Stimulated activated CD4-positive, alpha-beta T cell treated with anti-CD3 and anti-CD28 coated beads, TNF-alpha, amount 100 ng/mL, for 24 hours (primary cell): ENCODE measurements around the gene PIP4K2C.
"Not testable (repeated sequence)": the region's sequence is repeated elsewhere in the genome, so short reads cannot be mapped to it uniquely, and the experiment has no call there.

Experiments used
- DNase-seq, 3 experiments: peaks; one replicate each; pipeline ENCODE4 v3.0.0-alpha.2; 2020; ENCODE audit warnings: low read depth in 3 of 3

Gene PIP4K2C

DNA sequence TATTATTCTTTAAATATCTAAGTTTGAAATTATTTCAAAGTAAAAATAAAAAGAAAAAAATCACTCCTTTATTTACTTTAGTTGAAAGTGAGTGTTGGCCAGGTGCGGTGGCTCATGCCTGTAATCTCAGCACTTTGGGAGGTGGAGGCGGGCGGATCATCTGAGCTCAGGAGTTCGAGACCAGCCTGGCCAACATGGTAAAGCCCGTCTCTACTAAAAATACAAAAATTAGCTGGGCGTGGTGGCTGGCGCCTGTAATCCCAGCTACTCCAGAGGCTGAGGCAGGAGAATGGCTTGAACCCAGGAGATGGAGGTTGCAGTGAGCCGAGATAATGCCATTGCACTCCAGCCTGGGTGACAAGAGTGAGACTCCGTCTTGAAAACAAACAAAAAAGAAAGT, 45.7 kb downstream of the PIP4K2C start:
- not testable (repeated sequence) for DNase-seq

DNA sequence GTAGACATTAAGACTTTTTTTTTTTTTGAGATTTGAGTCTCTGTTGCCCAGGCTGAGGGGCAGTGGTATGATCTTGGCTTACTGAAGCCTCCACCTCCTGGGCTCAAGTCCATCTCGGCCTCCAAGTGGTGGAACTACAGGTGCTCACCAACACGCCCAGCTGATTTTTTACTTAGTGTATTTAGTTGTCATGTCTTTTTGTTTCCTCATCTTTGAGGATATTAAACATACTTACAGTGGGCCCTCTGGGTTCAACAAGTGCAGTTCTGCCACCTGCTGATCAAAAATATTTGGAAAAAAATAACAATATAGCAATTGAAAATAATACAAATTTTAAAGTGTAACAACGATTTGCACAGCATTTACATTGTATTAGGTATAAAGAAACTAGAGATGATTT, 46.4 kb downstream of the PIP4K2C start:
- no peak for DNase-seq

DNA sequence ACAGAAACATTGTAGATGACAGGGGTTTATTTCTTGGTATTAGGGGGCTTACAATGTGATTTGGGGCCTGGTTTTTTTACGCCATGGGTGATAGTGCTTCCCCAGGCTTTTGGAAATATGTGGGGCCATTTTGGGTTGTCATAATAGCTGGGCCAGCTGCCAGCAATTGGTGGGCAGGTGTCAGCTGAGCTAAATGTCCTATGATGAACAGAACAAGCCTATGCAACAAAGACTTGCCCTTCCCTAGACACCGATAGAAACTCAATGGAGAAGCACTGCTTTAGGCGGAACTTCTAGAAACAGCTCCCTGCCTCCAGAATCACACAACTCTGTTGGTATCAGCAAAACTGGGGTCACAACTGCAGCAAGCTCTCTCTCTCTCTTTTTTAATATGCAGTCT, 47.1 kb downstream of the PIP4K2C start:
- no peak for DNase-seq

DNA sequence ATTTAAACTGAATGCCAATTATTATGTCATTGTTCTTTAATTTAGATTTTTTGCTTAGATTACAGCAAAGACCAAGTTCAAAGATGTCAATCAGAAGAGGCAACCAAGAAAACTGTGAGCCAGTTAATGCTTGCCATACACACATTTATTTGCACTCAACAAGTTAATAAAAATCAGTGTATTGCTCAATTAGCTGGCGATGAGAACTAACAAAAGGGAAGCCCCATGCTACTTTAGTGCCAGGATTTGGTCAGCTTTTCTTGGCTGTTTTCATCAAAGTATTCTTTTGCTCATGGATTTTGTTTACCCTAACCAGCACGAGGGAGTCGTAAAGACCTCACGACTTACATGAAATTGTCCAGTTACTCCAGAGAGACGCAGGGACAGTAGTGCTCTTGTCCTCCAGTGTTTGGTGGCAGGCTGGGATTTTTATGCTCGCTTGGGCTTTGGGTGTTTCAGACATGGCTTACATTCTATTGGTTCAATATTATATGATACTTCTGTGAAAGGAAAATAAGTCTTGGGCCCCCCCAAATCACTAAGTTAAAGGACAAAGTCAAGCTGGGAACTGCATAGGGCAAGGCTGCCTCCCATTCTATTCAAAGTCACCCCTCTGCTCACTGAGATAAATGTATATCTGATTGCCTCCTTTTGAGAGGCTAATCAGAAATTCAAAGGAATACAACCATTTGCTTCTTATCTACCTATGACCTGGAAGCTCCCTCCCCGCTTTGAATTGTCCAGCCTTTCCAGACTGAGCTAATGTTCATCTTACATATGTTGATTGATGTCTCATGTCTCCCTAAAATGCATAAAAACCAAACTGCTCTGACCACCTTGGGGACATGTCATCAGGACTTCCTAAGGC, 49.4 kb downstream of the PIP4K2C start:
- DNase-seq, result no peak

DNA sequence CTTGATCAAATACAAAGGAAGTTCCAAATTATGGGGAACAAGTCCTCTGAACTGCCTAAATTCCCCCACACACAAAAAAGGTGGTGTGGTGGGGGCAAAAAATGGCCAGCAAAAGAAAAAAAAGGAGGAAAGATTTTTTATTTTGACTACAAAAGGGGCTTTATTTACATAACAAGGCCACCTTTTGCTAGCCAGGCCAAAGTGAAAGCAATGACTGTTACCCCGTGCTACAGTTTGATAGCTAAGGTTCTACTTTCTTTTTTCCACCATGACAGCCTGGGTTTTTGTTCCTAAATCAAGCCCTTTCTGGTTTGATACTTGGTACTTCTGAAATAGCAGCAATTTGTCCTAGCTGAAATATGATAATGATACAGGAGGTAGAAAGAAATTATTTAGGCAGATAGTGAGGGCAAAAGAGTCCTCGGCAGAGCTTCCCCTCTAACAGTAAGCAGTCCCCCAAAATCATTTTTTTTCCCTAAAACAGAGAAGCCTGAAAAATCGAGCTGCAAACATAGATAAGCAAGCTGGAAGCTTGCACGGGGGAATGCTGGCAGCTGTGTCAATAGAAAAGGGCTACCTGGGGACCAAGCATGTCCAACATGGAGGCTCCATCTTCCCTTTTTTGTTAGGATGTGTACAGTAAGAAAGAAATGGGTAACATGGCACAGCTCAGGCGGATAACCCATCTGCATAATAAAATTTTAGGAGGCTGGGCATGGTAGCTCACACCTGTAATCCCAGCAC, 50.9 kb downstream of the PIP4K2C start:
- DNase-seq, result no peak

DNA sequence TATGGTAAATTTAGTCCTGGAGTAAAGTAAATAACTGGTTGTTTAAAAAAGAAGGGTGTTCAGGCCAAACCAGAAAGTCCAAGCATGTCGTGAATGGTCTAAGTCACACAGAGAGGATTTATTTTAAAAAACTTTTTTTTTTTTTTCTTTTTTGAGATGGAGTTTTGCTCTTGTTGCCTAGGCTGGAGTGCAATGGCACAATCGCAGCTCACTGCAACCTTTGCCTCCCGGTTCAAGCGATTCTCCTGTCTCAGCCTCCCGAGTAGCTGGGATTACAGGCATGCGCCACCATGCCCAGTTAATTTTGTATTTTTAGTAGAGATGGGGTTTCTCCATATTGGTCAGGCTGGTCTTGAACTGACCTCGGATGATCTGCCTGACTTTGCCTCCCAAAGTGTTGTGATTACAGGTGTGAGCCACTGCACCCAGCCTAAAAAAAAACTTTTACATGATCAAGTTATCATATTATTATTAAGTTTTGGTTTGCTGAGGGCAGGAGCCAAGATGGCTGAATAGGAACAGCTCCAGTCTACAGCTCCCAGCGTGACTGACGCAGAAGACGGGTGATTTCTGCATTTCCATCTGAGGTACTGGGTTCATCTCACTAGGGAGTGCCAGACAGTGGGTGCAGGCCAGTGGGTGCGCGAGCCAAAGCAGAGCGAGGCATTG, 55.1 kb downstream of the PIP4K2C start:
- DNase-seq, result not testable (repeated sequence)

DNA sequence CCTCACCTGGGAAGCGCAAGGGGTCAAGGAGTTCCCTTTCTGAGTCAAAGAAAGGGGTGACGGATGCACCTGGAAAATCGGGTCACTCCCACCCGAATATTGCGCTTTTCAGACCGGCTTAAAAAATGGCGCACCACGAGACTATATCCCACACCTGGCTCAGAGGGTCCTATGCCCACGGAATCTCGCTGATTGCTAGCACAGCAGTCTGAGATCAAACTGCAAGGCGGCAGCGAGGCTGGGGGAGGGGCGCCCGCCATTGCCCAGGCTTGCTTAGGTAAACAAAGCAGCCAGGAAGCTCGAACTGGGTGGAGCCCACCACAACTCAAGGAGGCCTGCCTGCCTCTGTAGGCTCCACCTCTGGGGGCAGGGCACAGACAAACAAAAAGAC, 55.7 kb downstream of the PIP4K2C start:
- DNase-seq, result not testable (repeated sequence)
